ENCODE results near the gene B3GALT5.
"Not testable (repeated sequence)": the region's sequence is repeated elsewhere in the genome, so short reads cannot be mapped to it uniquely, and the experiment has no call there.

The B3GALT5 gene

GRCh38 chr21:39686646-39687468 is 74.1 kb downstream of the B3GALT5 start:
- Histone ChIP-seq H3K4me2 (ENCODE audit: low read length) (no peak overlapping the region), H3K4me3 (ENCODE audit: low read length) (no peak overlapping the region), H3K9ac (ENCODE audit: low read depth, low read length) (no peak overlapping the region), H3K27me3 (ENCODE audit: control insufficient read depth, insufficient read depth, low read length) (no peaks in the 10 kb centered on the region), H3K9me3 (replicated peaks; ENCODE audit: low read length) (no peaks in the 10 kb centered on the region), H3K4me1 (ENCODE audit: control insufficient read depth, insufficient read depth, low read length) (peaks cover 9% of the 10 kb centered on the region), H3K36me3 (ENCODE audit: insufficient read depth, low read length) (no peaks in the 10 kb centered on the region)

GRCh38 chr21:39688010-39688409 is 75.3 kb downstream of the B3GALT5 start:
- no peak overlapping the region for H3K4me2 ChIP-seq (ENCODE audit: low read length)
- no peak overlapping the region for H3K9ac ChIP-seq (ENCODE audit: low read depth, low read length)

GRCh38 chr21:39689860-39690259 is 77.1 kb downstream of the B3GALT5 start:
- not testable (repeated sequence) for H3K27me3 ChIP-seq (ENCODE audit: control insufficient read depth, insufficient read depth, low read length); H3K9me3 ChIP-seq (replicated peaks; ENCODE audit: low read length); H3K4me3 ChIP-seq (ENCODE audit: low read length); H3K4me1 ChIP-seq (ENCODE audit: control insufficient read depth, insufficient read depth, low read length); H3K9ac ChIP-seq (ENCODE audit: low read depth, low read length); H3K4me2 ChIP-seq (ENCODE audit: low read length); H3K36me3 ChIP-seq (ENCODE audit: insufficient read depth, low read length)

More at GRCh38 chr21:39688010-39688409, 75.3 kb downstream of the B3GALT5 start:
- Histone ChIP-seq H3K9me3 (replicated peaks; ENCODE audit: low read length) (no peaks in the 10 kb centered on the region), H3K27me3 (ENCODE audit: control insufficient read depth, insufficient read depth, low read length) (no peaks in the 10 kb centered on the region), H3K4me1 (ENCODE audit: control insufficient read depth, insufficient read depth, low read length) (no peaks in the 10 kb centered on the region), H3K4me3 (ENCODE audit: low read length) (no peak overlapping the region), H3K36me3 (ENCODE audit: insufficient read depth, low read length) (no peaks in the 10 kb centered on the region)

- Histone ChIP-seq H3K27me3 (ENCODE audit: control insufficient read depth, insufficient read depth, low read length) (no peaks in the 10 kb centered on the region), H3K9ac (ENCODE audit: low read depth, low read length) (no peak overlapping the region), H3K4me2 (ENCODE audit: low read length) (no peak overlapping the region), H3K36me3 (ENCODE audit: insufficient read depth, low read length) (no peaks in the 10 kb centered on the region), H3K4me3 (ENCODE audit: low read length) (no peak overlapping the region), H3K4me1 (ENCODE audit: control insufficient read depth, insufficient read depth, low read length) (no peaks in the 10 kb centered on the region), H3K9me3 (replicated peaks; ENCODE audit: low read length) (no peaks in the 10 kb centered on the region)
Measured at GRCh38 chr21:39690454-39690853, 77.7 kb downstream of the B3GALT5 start.

GRCh38 chr21:39694750-39695149 is 82.0 kb downstream of the B3GALT5 start:
- Histone ChIP-seq H3K27me3 (ENCODE audit: control insufficient read depth, insufficient read depth, low read length) (no peaks in the 10 kb centered on the region), H3K4me3 (ENCODE audit: low read length) (no peak overlapping the region), H3K9me3 (replicated peaks; ENCODE audit: low read length) (no peaks in the 10 kb centered on the region), H3K4me2 (ENCODE audit: low read length) (no peak overlapping the region), H3K9ac (ENCODE audit: low read depth, low read length) (no peak overlapping the region), H3K36me3 (ENCODE audit: insufficient read depth, low read length) (no peaks in the 10 kb centered on the region), H3K4me1 (ENCODE audit: control insufficient read depth, insufficient read depth, low read length) (no peaks in the 10 kb centered on the region)

- Histone ChIP-seq H3K9ac (ENCODE audit: low read depth, low read length) (no peak overlapping the region), H3K4me3 (ENCODE audit: low read length) (no peak overlapping the region), H3K4me1 (ENCODE audit: control insufficient read depth, insufficient read depth, low read length) (no peaks in the 10 kb centered on the region), H3K36me3 (ENCODE audit: insufficient read depth, low read length) (no peaks in the 10 kb centered on the region), H3K27me3 (ENCODE audit: control insufficient read depth, insufficient read depth, low read length) (no peaks in the 10 kb centered on the region), H3K4me2 (ENCODE audit: low read length) (no peak overlapping the region), H3K9me3 (replicated peaks; ENCODE audit: low read length) (no peaks in the 10 kb centered on the region)
Measured at GRCh38 chr21:39696196-39696595, 83.5 kb downstream of the B3GALT5 start.

DNA sequence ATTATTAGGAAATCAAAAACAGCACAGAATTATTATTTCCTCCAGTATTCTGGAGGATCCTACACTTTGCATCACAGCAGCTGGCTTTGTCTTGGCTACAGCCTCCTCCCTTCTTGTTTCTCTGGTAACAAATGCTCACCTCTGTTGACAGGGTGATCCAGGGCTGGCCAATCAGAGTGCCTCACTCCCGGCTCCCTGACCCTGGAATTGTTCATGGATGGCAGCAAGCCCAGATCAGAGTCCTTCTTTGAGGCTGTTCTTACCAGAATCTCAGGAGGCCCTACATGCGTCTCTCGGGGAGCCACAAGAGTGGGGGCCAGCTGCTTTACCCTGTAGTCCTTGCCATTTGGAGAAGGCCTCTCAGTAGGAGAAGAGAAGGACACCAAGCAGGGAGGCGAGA is 83.9 kb downstream of the B3GALT5 start:
- Histone ChIP-seq H3K4me3 (ENCODE audit: low read length) (no peak overlapping the region), H3K27me3 (ENCODE audit: control insufficient read depth, insufficient read depth, low read length) (peaks cover under 1% of the 10 kb centered on the region), H3K4me1 (ENCODE audit: control insufficient read depth, insufficient read depth, low read length) (no peaks in the 10 kb centered on the region), H3K9ac (ENCODE audit: low read depth, low read length) (no peak overlapping the region), H3K4me2 (ENCODE audit: low read length) (no peak overlapping the region), H3K9me3 (replicated peaks; ENCODE audit: low read length) (no peaks in the 10 kb centered on the region), H3K36me3 (ENCODE audit: insufficient read depth, low read length) (no peaks in the 10 kb centered on the region)

- Histone ChIP-seq H3K27me3 (ENCODE audit: control insufficient read depth, insufficient read depth, low read length) (peaks cover 3% of the 10 kb centered on the region), H3K4me2 (ENCODE audit: low read length) (no peak overlapping the region)
Measured at GRCh38 chr21:39700318-39700717, 87.6 kb downstream of the B3GALT5 start.

DNA sequence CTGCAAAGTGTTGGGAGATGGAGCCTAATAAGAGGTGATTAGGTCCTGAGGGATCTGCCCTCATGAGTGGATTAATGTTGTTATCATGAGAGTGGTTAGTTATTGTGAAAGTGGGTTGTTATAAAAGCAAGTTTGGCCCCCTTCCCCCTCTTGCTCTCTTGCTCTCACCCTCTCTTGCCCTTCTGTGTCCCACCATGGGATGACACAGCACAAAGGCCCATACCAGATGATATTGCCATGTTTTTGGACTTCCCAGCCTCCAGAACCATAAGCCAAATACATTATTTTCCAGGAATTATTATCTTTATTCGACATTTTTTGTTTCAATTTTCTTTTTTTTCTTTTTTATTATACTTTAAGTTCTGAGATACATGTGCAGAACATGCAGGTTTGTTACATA is 90.8 kb downstream of the B3GALT5 start:
- no peaks in the 10 kb centered on the region for H3K9me3 ChIP-seq (replicated peaks; ENCODE audit: low read length)
- H3K27me3 ChIP-seq (ENCODE audit: control insufficient read depth, insufficient read depth, low read length): peaks cover 12% of the 10 kb centered on the region
- H3K4me1 ChIP-seq (ENCODE audit: control insufficient read depth, insufficient read depth, low read length): no peaks in the 10 kb centered on the region
- H3K4me3 ChIP-seq (ENCODE audit: low read length): no peak overlapping the region
- H3K9ac ChIP-seq (ENCODE audit: low read depth, low read length): no peak overlapping the region
- no peaks in the 10 kb centered on the region for H3K36me3 ChIP-seq (ENCODE audit: insufficient read depth, low read length)
- no peak overlapping the region for H3K4me2 ChIP-seq (ENCODE audit: low read length)

More at GRCh38 chr21:39700318-39700717, 87.6 kb downstream of the B3GALT5 start:
- Histone ChIP-seq H3K9ac (ENCODE audit: low read depth, low read length) (no peak overlapping the region), H3K4me3 (ENCODE audit: low read length) (no peak overlapping the region), H3K4me1 (ENCODE audit: control insufficient read depth, insufficient read depth, low read length) (no peaks in the 10 kb centered on the region), H3K9me3 (replicated peaks; ENCODE audit: low read length) (no peaks in the 10 kb centered on the region), H3K36me3 (ENCODE audit: insufficient read depth, low read length) (no peaks in the 10 kb centered on the region)

GRCh38 chr21:39705849-39706248 is 93.1 kb downstream of the B3GALT5 start:
- peaks cover 19% of the 10 kb centered on the region for H3K27me3 ChIP-seq (ENCODE audit: control insufficient read depth, insufficient read depth, low read length)
- no peak overlapping the region for H3K9ac ChIP-seq (ENCODE audit: low read depth, low read length)

DNA sequence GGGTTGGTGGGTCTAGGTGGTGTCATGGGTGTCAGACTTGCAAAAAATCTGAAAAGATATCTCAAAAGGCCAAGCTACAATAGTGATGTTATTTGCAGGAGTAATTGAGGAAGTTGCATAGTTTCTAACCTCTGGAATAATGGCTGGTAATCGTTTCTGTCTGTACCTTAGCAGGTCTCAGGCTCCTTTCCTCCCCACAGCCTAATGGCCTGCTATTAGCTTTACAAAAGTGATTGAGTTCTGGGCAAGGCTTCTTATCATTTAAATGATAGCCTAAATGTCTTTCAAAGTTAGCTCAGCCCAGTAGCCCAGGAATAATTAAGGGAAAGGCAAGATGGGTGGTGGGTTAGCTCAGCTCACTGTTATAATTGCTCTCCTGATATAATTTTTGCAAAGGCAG is 94.6 kb downstream of the B3GALT5 start:
- peaks cover 18% of the 10 kb centered on the region for H3K27me3 ChIP-seq (ENCODE audit: control insufficient read depth, insufficient read depth, low read length)
- H3K4me1 ChIP-seq (ENCODE audit: control insufficient read depth, insufficient read depth, low read length): no peaks in the 10 kb centered on the region
- no peak overlapping the region for H3K9ac ChIP-seq (ENCODE audit: low read depth, low read length)
- no peak overlapping the region for H3K4me3 ChIP-seq (ENCODE audit: low read length)
- no peaks in the 10 kb centered on the region for H3K9me3 ChIP-seq (replicated peaks; ENCODE audit: low read length)
- no peak overlapping the region for H3K4me2 ChIP-seq (ENCODE audit: low read length)
- no peaks in the 10 kb centered on the region for H3K36me3 ChIP-seq (ENCODE audit: insufficient read depth, low read length)

More at GRCh38 chr21:39705849-39706248, 93.1 kb downstream of the B3GALT5 start:
- Histone ChIP-seq H3K9me3 (replicated peaks; ENCODE audit: low read length) (no peaks in the 10 kb centered on the region), H3K4me2 (ENCODE audit: low read length) (no peak overlapping the region), H3K4me1 (ENCODE audit: control insufficient read depth, insufficient read depth, low read length) (no peaks in the 10 kb centered on the region), H3K36me3 (ENCODE audit: insufficient read depth, low read length) (no peaks in the 10 kb centered on the region), H3K4me3 (ENCODE audit: low read length) (no peak overlapping the region)

- no peak overlapping the region for H3K4me2 ChIP-seq (ENCODE audit: low read length)
- peaks cover 18% of the 10 kb centered on the region for H3K27me3 ChIP-seq (ENCODE audit: control insufficient read depth, insufficient read depth, low read length)
- H3K36me3 ChIP-seq (ENCODE audit: insufficient read depth, low read length): no peaks in the 10 kb centered on the region
- no peak overlapping the region for H3K4me3 ChIP-seq (ENCODE audit: low read length)
- no peak overlapping the region for H3K9ac ChIP-seq (ENCODE audit: low read depth, low read length)
- no peaks in the 10 kb centered on the region for H3K9me3 ChIP-seq (replicated peaks; ENCODE audit: low read length)
- H3K4me1 ChIP-seq (ENCODE audit: control insufficient read depth, insufficient read depth, low read length): no peaks in the 10 kb centered on the region
Measured at GRCh38 chr21:39710866-39711265, 98.1 kb downstream of the B3GALT5 start.

Data from skeletal muscle satellite cell (primary cell).